GM21526 (cell line): Measurements from ENCODE around the gene STAU1.
A peak's percentile ranks its signal among the peaks of the same experiment; 100 is the strongest.
"Not testable (repeated sequence)": the region's sequence is repeated elsewhere in the genome, so short reads cannot be mapped to it uniquely, and the experiment has no call there.

Experiments used
- ATAC-seq: cut with Tn5 transposase; IDR thresholded peaks from one replicate; pipeline ENCODE4 v1.9.1; 2021; ENCODE audit warnings: moderate library complexity; ENCODE audit not compliant: unreplicated experiment, low FRiP score

The STAU1 gene

GRCh38 chr20:49207076-49207475 lies 18.9 kb upstream of the STAU1 start:
- ATAC-seq, result no peak

- ATAC-seq, result no peak
Observed at GRCh38 chr20:49203746-49204145, 15.6 kb upstream of the STAU1 start.

GRCh38 chr20:49203011-49203410 lies 14.9 kb upstream of the STAU1 start:
- ATAC-seq, result no peak

- no peak for ATAC-seq
Observed at GRCh38 chr20:49199729-49200293, 11.7 kb upstream of the STAU1 start.

GRCh38 chr20:49192944-49193518 lies 4.9 kb upstream of the STAU1 start:
- not testable (repeated sequence) for ATAC-seq

GRCh38 chr20:49187330-49187850 lies 744 bp downstream of the STAU1 start:
- peak; percentile 8 for ATAC-seq

GRCh38 chr20:49186535-49187329 lies 1.4 kb downstream of the STAU1 start:
- ATAC-seq, result no peak

GRCh38 chr20:49185071-49185761 lies 2.9 kb downstream of the STAU1 start:
- no peak for ATAC-seq

- no peak for ATAC-seq
Observed at GRCh38 chr20:49184691-49185070, 3.5 kb downstream of the STAU1 start.

- not testable (repeated sequence) for ATAC-seq
Observed at GRCh38 chr20:49184084-49184501, 4.0 kb downstream of the STAU1 start.

- no peak for ATAC-seq
Observed at GRCh38 chr20:49183444-49183843, 4.7 kb downstream of the STAU1 start.

- no peak for ATAC-seq
Observed at GRCh38 chr20:49181265-49181877, 6.8 kb downstream of the STAU1 start.

GRCh38 chr20:49179368-49180277 lies 8.5 kb downstream of the STAU1 start:
- ATAC-seq, result no peak

GRCh38 chr20:49174183-49174582 lies 14.0 kb downstream of the STAU1 start:
- ATAC-seq, result no peak

GRCh38 chr20:49172413-49172812 lies 15.7 kb downstream of the STAU1 start:
- ATAC-seq, result no peak

- no peak for ATAC-seq
Observed at GRCh38 chr20:49171909-49172308, 16.2 kb downstream of the STAU1 start.

GRCh38 chr20:49170714-49171113 lies 17.4 kb downstream of the STAU1 start:
- ATAC-seq, result no peak

GRCh38 chr20:49169547-49169946 lies 18.6 kb downstream of the STAU1 start:
- ATAC-seq, result no peak

- ATAC-seq, result not testable (repeated sequence)
Observed at GRCh38 chr20:49168864-49169263, 19.3 kb downstream of the STAU1 start.
